Naive B cell (primary cell): ENCODE data around the gene ZNF827. TPM values are rescaled to one million over a fixed set of nuclear protein-coding genes. Genes with fewer than 3 reads are reported as not detected.

Experiments used
- ATAC-seq, 2 donors: fragments of 150-1000 bp; cut with Tn5 transposase; 2 replicates each; pipeline ENCODE4 v1.10.0; 2021; ENCODE audit warnings: low read depth in 2 of 2, mild to moderate bottlenecking in 2 of 2, moderate library complexity in 2 of 2
- DNase-seq: peaks from one replicate; pipeline ENCODE4 v3.0.0; 2022
- H3K27ac Mint-ChIP-seq, 6 donors: one replicate each; pipeline ENCODE4 v1.8.0; 2020 to 2022; ENCODE audit warnings: mild to moderate bottlenecking in 6 of 6, mixed read lengths in 6 of 6, moderate library complexity in 5 of 6, inconsistent platforms in 2 of 6
- H3K27me3 Mint-ChIP-seq, 3 donors: one replicate each; pipeline ENCODE4 v1.8.0; 2021 to 2022; ENCODE audit warnings: mixed read lengths in 3 of 3, mild to moderate bottlenecking in 1 of 3
- H3K36me3 Mint-ChIP-seq, 2 donors: one replicate each; pipeline ENCODE4 v1.8.0; 2020 to 2022; ENCODE audit warnings: mixed read lengths in 2 of 2, inconsistent platforms in 1 of 2, mild to moderate bottlenecking in 1 of 2
- H3K4me1 Mint-ChIP-seq, 3 donors: one replicate each; pipeline ENCODE4 v1.8.0; 2020 to 2022; ENCODE audit warnings: mixed read lengths in 3 of 3, inconsistent platforms in 1 of 3, mild to moderate bottlenecking in 1 of 3, moderate library complexity in 1 of 3
- H3K4me3 Mint-ChIP-seq, 8 donors: one replicate each; pipeline ENCODE4 v1.8.0; 2020 to 2022; ENCODE audit warnings: mild to moderate bottlenecking in 8 of 8, mixed read lengths in 8 of 8, moderate library complexity in 8 of 8, inconsistent platforms in 2 of 8
- H3K9me3 Mint-ChIP-seq, 7 donors: one replicate each; pipeline ENCODE4 v1.8.0; 2020 to 2022; ENCODE audit warnings: mixed read lengths in 7 of 7, mild to moderate bottlenecking in 5 of 7, inconsistent platforms in 2 of 7, moderate library complexity in 1 of 7
- polyA plus RNA-seq, 6 donors: library from polyadenylated mRNA; unstranded; fragments of 300-500 nt; fragmentation: Illumina TruSeq; gene quantifications; one replicate each; pipeline ENCODE4 v1.2.3, GENCODE V29; 2021; ENCODE audit warnings: low read depth in 6 of 6

ZNF827 gene
- polyA plus RNA-seq, 6 donors from 2014 or later, result 2.3 to 6.2 (median 4.2) TPM

DNA sequence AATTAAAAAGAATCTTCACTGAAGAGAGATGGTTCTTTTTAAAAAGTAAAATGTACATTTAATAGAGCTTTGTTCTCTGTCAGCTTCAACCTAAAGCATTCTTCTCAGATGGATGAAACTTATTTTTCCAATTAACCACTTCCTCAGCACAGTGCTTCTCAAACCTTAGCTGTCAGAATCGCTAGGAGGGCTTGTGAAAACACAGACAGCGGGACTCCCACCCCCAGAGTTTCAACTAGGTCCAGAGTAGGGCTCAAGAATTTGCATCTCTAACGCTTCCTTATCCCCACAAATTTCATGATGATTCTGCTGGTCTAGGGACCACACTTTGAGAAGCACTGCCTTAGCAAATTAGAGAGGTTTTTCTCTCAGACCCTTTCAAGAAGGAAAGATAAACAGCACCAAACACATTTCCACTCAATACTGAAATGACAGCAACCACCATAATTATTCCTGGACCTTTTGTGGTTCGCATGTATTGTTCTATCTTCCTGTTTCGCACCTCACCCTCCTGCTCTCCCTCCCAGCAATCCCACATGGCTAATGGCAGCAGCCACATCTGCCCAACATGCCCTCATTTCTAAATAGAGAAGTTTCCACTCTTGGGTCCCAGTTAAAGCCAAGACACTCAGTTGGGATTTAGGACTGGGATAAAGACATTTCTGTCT is 73.2 kb downstream of the ZNF827 start:
- H3K27me3 Mint-ChIP-seq, result no peaks in the 10 kb centered on the region
- H3K9me3 Mint-ChIP-seq, result no peaks in the 10 kb centered on the region
- peaks cover 0 to 16% (median 6%) of the 10 kb centered on the region in 3 donors for H3K4me1 Mint-ChIP-seq
- H3K27ac Mint-ChIP-seq, result no peak overlapping the region
- peaks cover 0 to 8% of the 10 kb centered on the region in 2 donors for H3K36me3 Mint-ChIP-seq
- peak overlapping the region in 1 of 8 donors; percentile 27 for H3K4me3 Mint-ChIP-seq
- no peak for ATAC-seq
- no peak for DNase-seq

DNA sequence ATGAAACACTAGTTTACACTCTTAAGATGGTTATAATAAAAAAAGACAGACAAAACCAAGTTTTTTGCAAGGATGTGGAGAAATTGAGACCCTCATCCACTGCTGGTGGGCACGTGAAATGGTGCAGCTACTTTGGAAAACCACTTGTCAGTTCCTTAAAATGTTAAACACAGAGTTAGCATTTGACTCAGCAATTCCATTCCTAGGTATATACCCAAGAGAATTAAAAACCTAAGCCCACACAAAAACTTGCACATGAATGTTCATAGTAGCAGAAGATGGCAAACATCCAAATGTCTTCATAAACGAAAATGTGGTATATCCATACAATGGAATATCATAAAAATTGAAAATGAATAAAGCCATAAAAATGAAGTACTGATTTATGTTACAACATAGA is 75.4 kb downstream of the ZNF827 start:
- peak overlapping the region in 2 of 6 donors; percentile 33 to 56 for H3K27ac Mint-ChIP-seq

DNA sequence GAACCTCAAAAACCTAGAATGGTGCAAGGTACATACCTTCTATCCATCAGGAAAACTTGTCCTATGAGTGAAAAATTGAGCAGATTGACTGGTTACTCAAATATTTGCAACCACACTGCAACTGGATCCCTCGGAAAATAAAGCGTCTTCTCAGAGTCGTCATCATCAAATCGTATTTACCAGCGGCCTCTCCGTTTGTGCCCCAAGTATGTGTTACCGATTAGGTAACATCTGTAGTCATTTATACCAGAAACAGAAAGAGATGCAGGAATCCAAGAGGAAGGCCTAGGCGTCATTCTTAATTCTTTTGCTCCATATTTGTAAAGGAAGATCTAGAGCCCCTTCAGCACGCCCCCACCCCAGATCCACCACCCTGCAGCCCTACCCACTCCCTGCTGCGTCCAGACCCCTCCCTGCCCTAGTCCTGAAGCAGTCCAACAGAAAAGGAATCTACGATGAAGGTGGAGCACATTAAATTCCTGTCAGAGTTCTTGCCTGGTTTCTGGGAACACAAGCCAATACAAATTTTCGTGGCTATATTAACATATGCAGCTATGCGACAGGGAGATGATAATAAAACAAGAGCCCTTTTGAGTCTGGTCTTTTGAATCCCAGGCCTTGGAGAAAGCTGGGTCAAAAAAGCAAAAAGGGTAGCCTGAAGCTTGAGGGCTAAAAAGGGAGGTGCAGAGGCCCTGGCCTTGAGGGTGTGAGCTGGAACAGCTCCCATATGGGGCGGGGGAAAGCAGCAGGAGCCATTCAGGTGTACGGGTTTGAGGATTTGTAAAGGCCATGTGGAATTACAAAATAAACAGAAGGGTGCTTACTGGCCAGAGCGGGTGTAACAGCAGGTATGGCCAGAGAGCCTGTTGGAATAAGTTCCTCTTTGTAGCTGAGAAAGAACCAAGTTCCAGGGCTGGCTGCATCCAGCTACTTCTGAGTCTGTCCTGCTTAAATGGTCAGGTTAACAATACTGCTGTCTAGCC is 77.0 kb downstream of the ZNF827 start:
- no peak for ATAC-seq

More for the DNA sequence above, 75.4 kb downstream of the ZNF827 start:
- Mint-ChIP-seq H3K9me3 (no peaks in the 10 kb centered on the region), H3K4me3 (no peak overlapping the region), H3K27me3 (no peaks in the 10 kb centered on the region), H3K36me3 (peaks cover 10 to 15% of the 10 kb centered on the region in 2 donors), H3K4me1 (no peaks in the 10 kb centered on the region)
- no peak for ATAC-seq
- no peak for DNase-seq

DNA sequence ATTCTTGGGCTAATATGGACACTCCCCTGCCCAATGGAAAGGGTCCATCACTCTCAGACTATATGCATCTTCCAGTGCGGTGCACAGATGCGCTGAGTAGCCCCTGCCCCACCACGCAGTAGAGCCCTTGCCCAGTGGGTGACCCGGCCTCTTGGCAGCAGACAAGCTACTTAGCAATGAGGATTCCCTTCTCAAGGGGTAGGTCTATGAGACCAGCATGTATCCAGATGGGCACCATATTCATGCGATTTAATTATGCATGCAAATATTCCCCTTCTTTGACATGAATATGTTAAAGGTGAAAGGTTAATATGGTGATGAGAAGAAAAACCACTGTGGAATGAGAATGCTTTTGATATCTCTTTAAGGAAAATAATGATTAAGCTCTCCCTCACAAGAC is 77.7 kb downstream of the ZNF827 start:
- no peak overlapping the region for H3K27ac Mint-ChIP-seq
- H3K9me3 Mint-ChIP-seq, result no peaks in the 10 kb centered on the region
- H3K27me3 Mint-ChIP-seq, result no peaks in the 10 kb centered on the region
- H3K36me3 Mint-ChIP-seq, result peaks cover 10 to 15% of the 10 kb centered on the region in 2 donors
- DNase-seq, result no peak
- ATAC-seq, result no peak
- H3K4me1 Mint-ChIP-seq, result peaks cover 0 to 1% (median 0%) of the 10 kb centered on the region in 3 donors
- no peak overlapping the region for H3K4me3 Mint-ChIP-seq

More for the DNA sequence above, 77.0 kb downstream of the ZNF827 start:
- H3K36me3 Mint-ChIP-seq, result peaks cover 10 to 15% of the 10 kb centered on the region in 2 donors
- DNase-seq, result no peak
- H3K4me3 Mint-ChIP-seq, result no peak overlapping the region
- H3K27me3 Mint-ChIP-seq, result no peaks in the 10 kb centered on the region
- H3K9me3 Mint-ChIP-seq, result no peaks in the 10 kb centered on the region
- peak overlapping the region in 1 of 6 donors; percentile 24 for H3K27ac Mint-ChIP-seq
- H3K4me1 Mint-ChIP-seq, result no peaks in the 10 kb centered on the region

DNA sequence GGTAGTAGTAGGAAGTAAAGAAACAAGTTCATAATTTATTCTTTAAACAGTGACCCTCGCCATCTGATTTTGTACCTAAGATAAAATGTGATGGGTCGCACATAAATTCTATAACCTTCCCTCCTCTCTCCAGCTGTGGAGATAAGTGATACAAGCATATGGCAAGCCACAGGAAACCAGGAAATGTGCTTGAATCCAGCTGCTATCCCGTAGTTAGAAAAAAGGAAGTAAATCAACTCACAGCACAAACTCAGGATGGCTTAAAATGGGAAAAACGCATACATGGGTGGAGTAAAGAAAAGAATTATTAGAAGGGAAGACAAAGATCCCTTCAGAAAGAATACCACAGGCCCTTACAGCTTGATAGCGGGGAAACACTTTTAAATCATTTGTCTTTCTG is 78.2 kb downstream of the ZNF827 start:
- Mint-ChIP-seq H3K36me3 (peaks cover 10 to 15% of the 10 kb centered on the region in 2 donors), H3K4me3 (no peak overlapping the region), H3K27ac (no peak overlapping the region), H3K27me3 (no peaks in the 10 kb centered on the region), H3K4me1 (peaks cover 0 to 1% (median 0%) of the 10 kb centered on the region in 3 donors), H3K9me3 (no peaks in the 10 kb centered on the region)
- ATAC-seq (no peak), DNase-seq (no peak)

DNA sequence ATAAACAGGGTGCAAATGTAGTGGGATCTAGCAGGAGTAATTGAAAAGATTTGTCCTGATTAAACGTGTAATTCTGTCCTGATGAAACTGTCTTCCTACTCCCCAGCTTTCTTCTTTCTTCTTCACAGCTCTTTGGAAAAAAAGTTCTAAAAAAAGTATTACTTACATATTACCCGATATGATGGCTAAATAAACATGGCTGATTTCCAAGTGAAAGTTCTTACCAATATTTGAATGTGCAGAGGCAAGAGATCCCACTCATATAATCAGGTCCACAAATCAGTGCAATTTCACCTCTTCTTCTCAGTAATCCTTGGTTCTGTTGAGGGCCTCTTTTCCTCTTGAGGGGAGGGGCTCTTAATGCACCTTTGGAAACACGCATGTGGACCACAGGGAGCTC is 78.7 kb downstream of the ZNF827 start:
- Mint-ChIP-seq H3K4me3 (no peak overlapping the region), H3K27ac (peak overlapping the region in 2 of 6 donors; percentile 29 to 41), H3K36me3 (peaks cover 10 to 15% of the 10 kb centered on the region in 2 donors), H3K27me3 (no peaks in the 10 kb centered on the region), H3K4me1 (peaks cover 0 to 1% (median 0%) of the 10 kb centered on the region in 3 donors), H3K9me3 (no peaks in the 10 kb centered on the region)
- DNase-seq, result no peak
- ATAC-seq, result no peak

DNA sequence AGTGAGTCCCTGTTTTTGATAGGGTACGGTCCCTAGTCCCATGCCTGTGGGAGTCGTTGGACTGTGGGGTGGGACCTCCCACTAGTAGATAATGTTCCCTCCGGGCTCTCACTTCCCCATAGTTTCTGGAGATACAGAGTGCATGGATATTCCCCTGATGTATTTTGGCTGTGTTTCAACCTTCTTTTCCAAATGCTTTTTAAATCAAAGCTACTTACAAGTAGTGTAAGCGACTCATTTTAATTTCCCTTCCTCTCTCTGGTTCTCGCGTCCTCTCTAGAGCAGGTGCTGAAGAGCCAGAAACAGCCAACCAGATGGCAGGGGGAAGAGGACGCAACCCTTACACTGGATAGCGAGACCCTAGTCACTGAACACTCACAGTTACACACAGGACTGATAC is 79.2 kb downstream of the ZNF827 start:
- peaks cover 0 to 1% (median 0%) of the 10 kb centered on the region in 3 donors for H3K4me1 Mint-ChIP-seq
- peaks cover 10 to 15% of the 10 kb centered on the region in 2 donors for H3K36me3 Mint-ChIP-seq
- ATAC-seq (no peak), DNase-seq (no peak)
- H3K4me3 Mint-ChIP-seq, result no peak overlapping the region
- H3K9me3 Mint-ChIP-seq, result no peaks in the 10 kb centered on the region
- no peak overlapping the region for H3K27ac Mint-ChIP-seq
- no peaks in the 10 kb centered on the region for H3K27me3 Mint-ChIP-seq

DNA sequence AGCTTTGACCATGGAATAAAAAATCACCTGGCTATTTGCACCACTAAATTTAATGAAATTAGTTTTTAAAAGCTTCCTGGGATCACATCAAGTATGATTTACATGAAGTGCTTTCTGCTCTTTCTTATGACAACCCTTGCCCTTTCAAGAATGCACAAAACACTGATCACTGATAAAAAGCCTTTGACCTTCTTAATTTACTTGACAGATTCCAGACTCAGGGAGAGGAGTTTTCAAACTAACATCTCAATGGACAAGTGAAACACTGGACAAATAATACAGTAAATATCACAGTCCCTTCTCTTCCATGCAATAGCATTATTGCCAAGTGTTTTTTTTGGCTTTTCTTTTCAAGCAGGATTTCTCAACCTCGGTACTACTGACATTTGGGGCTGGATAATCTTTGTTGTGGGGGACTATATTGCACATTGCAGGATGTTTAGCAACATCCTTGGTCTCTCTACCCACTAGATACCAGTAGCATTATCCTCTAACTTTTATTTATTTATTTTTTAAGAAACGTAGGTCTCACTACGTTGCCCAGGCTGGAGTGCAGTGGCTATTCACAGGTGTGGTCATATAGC is 86.3 kb downstream of the ZNF827 start:
- H3K27me3 Mint-ChIP-seq, result no peaks in the 10 kb centered on the region
- peaks cover 0 to 9% of the 10 kb centered on the region in 2 donors for H3K36me3 Mint-ChIP-seq
- DNase-seq (no peak), ATAC-seq (no peak)
- H3K27ac Mint-ChIP-seq, result peak overlapping the region in 2 of 6 donors; percentile 8 to 46
- H3K4me3 Mint-ChIP-seq, result no peak overlapping the region
- H3K4me1 Mint-ChIP-seq, result peaks cover 0 to 8% (median 1%) of the 10 kb centered on the region in 3 donors
- no peaks in the 10 kb centered on the region for H3K9me3 Mint-ChIP-seq

DNA sequence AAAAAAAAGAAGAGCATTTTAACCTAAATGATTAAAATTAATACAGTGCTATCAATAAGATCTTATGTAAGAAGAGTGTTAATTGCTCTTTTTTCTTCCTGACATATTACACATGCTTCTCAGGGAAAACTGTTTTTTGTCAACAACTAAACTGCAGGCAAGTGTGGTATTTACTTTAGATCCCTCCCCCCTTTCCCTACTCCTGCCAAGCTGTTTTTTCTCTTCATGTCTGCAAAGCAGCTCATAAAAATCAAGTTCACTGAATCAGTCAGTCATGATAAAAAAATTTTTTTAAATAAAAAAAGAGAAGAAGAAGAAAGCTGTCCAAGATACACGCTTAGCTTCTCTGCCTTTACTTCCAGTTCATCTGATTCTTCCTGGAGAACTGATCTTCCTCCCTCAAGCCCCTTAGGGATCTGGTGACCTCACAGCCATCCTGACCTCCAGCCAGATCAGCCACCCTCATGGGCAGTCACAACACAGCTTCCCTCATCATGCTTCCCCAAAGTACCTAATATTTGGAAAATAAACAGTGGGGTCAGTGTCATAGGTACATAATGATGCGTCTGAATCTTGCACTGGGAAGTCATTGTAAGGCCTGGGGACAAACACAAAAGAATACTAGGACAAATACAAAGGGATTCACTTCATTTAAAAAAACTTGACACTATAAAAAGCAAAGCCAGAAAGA is 87.0 kb downstream of the ZNF827 start:
- Mint-ChIP-seq H3K4me3 (no peak overlapping the region), H3K36me3 (peaks cover 0 to 11% of the 10 kb centered on the region in 2 donors), H3K27ac (peak overlapping the region in 1 of 6 donors; percentile 71), H3K4me1 (peaks cover 0 to 8% (median 1%) of the 10 kb centered on the region in 3 donors), H3K9me3 (no peaks in the 10 kb centered on the region), H3K27me3 (no peaks in the 10 kb centered on the region)
- DNase-seq, result no peak
- no peak for ATAC-seq

DNA sequence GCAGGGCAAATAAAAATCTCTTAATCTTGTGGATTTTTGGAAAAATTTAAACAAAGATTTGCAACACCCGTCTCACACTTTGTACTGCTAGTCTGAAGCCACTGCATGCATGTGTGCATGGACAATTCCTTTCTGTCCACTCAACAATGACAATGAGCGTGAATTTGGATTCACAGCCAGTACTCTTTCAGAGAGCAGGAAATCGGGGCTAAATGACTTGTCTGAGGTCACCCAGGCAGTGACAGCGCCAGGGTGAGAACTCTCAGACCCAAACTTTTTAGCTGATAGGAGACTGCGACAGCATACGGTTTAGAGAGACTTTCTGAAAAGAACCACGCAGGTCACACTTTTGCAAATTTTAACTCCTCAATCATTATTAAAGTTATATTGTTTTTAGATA is 90.9 kb downstream of the ZNF827 start:
- H3K27ac Mint-ChIP-seq, result no peak overlapping the region
- no peak for DNase-seq
- peaks cover 10 to 11% (median 10%) of the 10 kb centered on the region in 3 donors for H3K4me1 Mint-ChIP-seq
- H3K36me3 Mint-ChIP-seq, result peaks cover 0 to 7% of the 10 kb centered on the region in 2 donors
- no peaks in the 10 kb centered on the region for H3K27me3 Mint-ChIP-seq
- ATAC-seq, result no peak
- H3K9me3 Mint-ChIP-seq, result no peaks in the 10 kb centered on the region
- H3K4me3 Mint-ChIP-seq, result no peak overlapping the region

DNA sequence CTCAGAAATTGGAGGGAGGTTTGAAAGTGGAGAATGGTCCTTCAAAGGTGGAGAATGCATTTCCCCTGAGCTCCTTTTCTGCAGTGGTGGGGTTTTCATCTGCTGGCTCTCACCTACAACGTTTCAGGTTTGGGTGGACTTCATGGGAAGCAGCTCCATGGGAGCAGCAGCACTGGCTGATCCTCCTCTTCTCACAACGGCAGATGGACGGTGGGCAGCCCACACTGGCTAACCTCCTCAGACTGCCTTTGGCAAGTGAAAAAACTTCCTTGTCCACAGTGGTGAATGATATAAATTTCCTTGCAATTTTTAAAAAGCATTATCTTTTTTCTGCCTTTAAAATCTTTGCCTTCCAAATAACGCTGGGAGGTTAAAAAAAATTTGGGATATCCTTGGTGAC is 93.5 kb downstream of the ZNF827 start:
- Mint-ChIP-seq H3K27ac (peak overlapping the region in 1 of 6 donors; percentile 85), H3K4me1 (peaks cover 10 to 11% (median 10%) of the 10 kb centered on the region in 3 donors), H3K36me3 (peaks cover 0 to 16% of the 10 kb centered on the region in 2 donors)

DNA sequence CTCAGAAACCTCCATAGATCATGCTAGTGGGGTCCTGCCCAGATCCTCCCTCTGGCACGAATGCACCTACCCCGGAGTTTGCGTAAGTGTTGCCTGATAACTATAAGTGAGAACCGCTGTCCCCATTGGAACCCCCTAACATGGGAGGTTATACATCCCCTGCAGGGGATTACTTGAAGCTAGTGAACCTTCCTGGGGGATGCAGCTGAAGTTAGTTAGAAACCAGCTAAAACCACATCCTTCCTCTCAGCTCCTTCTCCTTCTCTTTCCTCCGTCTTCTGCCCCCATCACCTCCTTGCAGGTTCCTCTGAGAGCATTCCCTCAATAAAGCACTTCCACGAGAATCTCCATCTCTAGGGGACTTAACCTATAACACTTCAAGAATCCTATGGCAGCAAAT is 95.0 kb downstream of the ZNF827 start:
- Mint-ChIP-seq H3K4me3 (peak overlapping the region in 1 of 8 donors; percentile 17), H3K27ac (peak overlapping the region in 4 of 6 donors; percentile 6 to 81 (median 61)), H3K27me3 (no peaks in the 10 kb centered on the region), H3K36me3 (peaks cover 0 to 16% of the 10 kb centered on the region in 2 donors), H3K4me1 (peaks cover 10 to 15% (median 10%) of the 10 kb centered on the region in 3 donors), H3K9me3 (no peaks in the 10 kb centered on the region)
- DNase-seq, result no peak
- no peak for ATAC-seq

More for the DNA sequence above, 93.5 kb downstream of the ZNF827 start:
- Mint-ChIP-seq H3K4me3 (peak overlapping the region in 1 of 8 donors; percentile 15), H3K27me3 (no peaks in the 10 kb centered on the region), H3K9me3 (no peaks in the 10 kb centered on the region)
- no peak for ATAC-seq
- DNase-seq, result no peak

DNA sequence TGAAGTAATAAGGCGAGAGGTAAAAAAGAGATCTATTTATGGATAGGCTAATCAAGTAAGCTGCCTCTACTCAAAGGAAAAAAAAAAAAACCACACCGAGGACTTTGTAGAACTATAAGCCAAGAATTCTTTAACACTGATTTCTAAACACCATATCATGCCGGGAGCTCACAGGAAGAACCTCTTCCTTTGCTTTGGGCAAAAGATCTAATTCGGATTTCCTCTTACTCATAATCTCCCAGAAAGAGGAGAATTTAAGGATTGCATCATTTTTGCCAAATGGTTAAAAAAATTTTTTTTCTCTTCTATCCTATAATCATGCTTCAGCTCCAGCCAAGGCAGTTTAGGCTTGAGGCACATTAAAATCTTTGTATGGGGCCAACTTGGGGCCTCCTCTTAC is 95.5 kb downstream of the ZNF827 start:
- Mint-ChIP-seq H3K4me3 (no peak overlapping the region), H3K27ac (peak overlapping the region in 2 of 6 donors; percentile 49 to 73), H3K4me1 (peaks cover 10 to 15% (median 10%) of the 10 kb centered on the region in 3 donors), H3K9me3 (no peaks in the 10 kb centered on the region), H3K27me3 (no peaks in the 10 kb centered on the region), H3K36me3 (peaks cover 0 to 16% of the 10 kb centered on the region in 2 donors)
- DNase-seq (no peak), ATAC-seq (no peak)
